ENCODE results near the gene ATP12A.
"Not testable (repeated sequence)": the region's sequence is repeated elsewhere in the genome, so short reads cannot be mapped to it uniquely, and the experiment has no call there.

DNA sequence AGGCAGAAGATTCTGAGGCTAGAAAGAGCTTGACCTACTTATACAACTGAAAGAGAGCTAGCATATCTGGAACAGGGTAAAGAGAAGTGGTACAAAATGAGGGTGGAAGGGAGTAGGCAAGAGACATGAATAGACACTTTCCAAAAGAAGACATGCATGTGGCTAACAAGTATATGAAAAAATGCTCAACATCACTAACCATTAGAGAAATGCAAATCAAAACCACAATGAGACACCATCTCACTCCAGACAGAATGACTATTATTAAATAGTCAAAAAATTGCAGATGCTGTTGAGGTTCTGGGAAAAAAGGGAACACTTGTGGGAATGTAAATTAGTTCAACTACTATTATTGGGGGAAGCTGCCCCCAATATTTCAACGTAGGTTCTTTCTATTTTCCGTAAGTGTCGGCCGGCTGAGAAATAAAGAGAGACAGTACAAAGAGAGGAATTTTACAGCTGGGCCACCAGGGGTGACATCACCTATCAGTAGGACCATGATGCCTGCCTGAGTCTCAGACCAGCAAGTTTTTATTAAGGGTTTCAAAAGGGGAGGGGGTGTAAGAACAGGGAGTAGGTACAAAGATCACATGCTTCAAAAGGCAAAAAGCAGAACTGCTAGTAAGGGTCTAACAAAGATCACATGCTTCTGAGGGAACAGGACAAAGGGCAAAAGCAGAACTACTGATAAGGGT is 50.8 kb downstream of the ATP12A start:
- TF ChIP-seq, protein P1, sequence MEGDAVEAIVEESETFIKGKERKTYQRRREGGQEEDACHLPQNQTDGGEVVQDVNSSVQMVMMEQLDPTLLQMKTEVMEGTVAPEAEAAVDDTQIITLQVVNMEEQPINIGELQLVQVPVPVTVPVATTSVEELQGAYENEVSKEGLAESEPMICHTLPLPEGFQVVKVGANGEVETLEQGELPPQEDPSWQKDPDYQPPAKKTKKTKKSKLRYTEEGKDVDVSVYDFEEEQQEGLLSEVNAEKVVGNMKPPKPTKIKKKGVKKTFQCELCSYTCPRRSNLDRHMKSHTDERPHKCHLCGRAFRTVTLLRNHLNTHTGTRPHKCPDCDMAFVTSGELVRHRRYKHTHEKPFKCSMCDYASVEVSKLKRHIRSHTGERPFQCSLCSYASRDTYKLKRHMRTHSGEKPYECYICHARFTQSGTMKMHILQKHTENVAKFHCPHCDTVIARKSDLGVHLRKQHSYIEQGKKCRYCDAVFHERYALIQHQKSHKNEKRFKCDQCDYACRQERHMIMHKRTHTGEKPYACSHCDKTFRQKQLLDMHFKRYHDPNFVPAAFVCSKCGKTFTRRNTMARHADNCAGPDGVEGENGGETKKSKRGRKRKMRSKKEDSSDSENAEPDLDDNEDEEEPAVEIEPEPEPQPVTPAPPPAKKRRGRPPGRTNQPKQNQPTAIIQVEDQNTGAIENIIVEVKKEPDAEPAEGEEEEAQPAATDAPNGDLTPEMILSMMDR (IDR thresholded peaks at IDR 0.05): not testable (repeated sequence)
- not testable (repeated sequence) for TF ChIP-seq POLR2A (IDR thresholded peaks at IDR 0.05)

Data from heart left ventricle (tissue), 13 donors.